HepG2 (cell line): ENCODE results near the gene ZMYND8. TPM values are rescaled to one million over a fixed set of nuclear protein-coding genes. Genes with fewer than 3 reads are reported as not detected.

Source experiments
- PAWR ChIP-seq: sonication (generic); formaldehyde crosslinking; IDR thresholded peaks from 2 replicates; pipeline ENCODE4 v1.4.0; 2020; ENCODE audit warnings: missing genetic modification reagents, mild to moderate bottlenecking, borderline replicate concordance
- SALL2 ChIP-seq: sonication (generic); formaldehyde crosslinking; IDR thresholded peaks from 2 replicates; pipeline ENCODE4 v1.8.1; 2023; ENCODE audit warnings: mild to moderate bottlenecking, missing genetic modification reagents, inconsistent platforms
- TEAD3 ChIP-seq: optimal IDR thresholded peaks from 2 replicates; pipeline ENCODE3; 2016; ENCODE audit warnings: borderline replicate concordance
- ZFY ChIP-seq: sonication (generic); formaldehyde crosslinking; IDR thresholded peaks from 2 replicates; pipeline ENCODE4 v1.4.0; 2020; ENCODE audit warnings: missing genetic modification reagents
- polyA plus RNA-seq, 8 experiments: library from polyadenylated mRNA; depleted of rRNA in 3 of 8; stranded (reverse) in 7 of 8; unstranded in 1 of 8; fragments of >200 nt; fragmentation: Illumina TruSeq in 4 of 8; extraction: Trizol in 4 of 8; gene quantifications; 2 replicates each; pipeline versions ENCODE4 v1.2.1 to v1.2.3, GENCODE V29; 2011 to 2016; ENCODE audit warnings: low read depth in 4 of 8, missing spikeins in 1 of 8, mixed read lengths in 1 of 8; ENCODE audit not compliant: insufficient read depth in 1 of 8
- total RNA-seq, 5 experiments: library from RNA; depleted of rRNA; stranded (reverse); fragments of >200 nt; fragmentation: Illumina TruSeq; extraction: Trizol; gene quantifications; 2 replicates each; pipeline ENCODE4 v1.2.3, GENCODE V29; 2016; ENCODE audit warnings: low read depth in 1 of 5
- TF ChIP-seq, protein P1 (sequence below): IDR thresholded peaks from 2 replicates; pipeline ENCODE4 v1.6.1; 2012; ENCODE audit warnings: low read depth, low read length, improper control_type of control experiment
- TF ChIP-seq, protein P2 (sequence below): sonication (generic); formaldehyde crosslinking; IDR thresholded peaks from 2 replicates; pipeline ENCODE4 v1.8.1; 2023; ENCODE audit warnings: mild to moderate bottlenecking, missing genetic modification reagents
- TF ChIP-seq, protein P3 (sequence below): IDR thresholded peaks from 2 replicates; pipeline ENCODE4 v1.6.1; 2016; ENCODE audit warnings: low read depth, control low read depth

ZMYND8 gene
- total and polyA plus RNA-seq, 2 of the 13 experiments (the other 11 are each of a cell fraction or from before 2014, with no cell fraction given), result 53.9 to 84.7 TPM

DNA sequence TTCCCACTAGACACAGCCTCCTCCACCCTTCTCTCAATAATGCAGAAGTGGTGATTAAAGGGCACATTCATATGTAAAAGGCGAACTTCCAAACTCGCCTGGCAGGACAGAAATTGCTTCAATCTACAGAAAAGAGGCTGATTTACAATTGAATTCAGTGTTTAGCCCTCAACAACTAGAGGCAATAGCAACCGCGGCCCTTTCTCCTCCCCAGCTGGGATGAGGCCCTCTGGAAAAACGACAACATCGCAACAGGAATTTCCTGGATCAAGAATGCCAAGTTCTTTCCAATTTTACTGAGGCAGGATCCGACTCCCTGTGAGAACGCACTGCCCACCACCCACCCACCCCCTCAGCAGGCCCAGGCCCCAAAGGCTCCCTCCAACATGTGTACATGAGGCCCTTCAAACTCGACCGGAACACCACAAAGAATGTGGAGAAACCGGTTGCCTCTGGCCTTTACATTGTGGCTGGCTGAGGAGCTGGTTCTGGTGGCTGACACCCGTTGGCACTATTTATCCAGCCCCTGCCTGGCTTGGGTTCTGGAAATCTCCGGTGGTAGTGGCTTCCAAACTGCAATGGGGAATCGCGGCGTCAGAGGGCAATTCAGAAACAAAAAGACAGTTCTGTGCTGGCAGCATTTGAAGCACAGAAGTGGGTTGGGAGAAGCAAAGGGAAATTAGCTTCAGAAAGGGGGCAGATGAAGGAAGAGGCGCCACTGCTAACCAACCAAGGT is 36.8 kb downstream of the ZMYND8 start (continued):
- TF ChIP-seq TEAD3 (CRISPR knock-in tag) (peak; percentile 18), PAWR (CRISPR knock-in tag) (0 out of 2 replicates have a peak, but pooled peaks have one; percentile 47), ZFY (CRISPR knock-in tag) (0 out of 2 replicates have a peak, but pooled peaks have one; percentile 4), SALL2 (CRISPR knock-in tag) (no peak)
- TF ChIP-seq, protein P1, sequence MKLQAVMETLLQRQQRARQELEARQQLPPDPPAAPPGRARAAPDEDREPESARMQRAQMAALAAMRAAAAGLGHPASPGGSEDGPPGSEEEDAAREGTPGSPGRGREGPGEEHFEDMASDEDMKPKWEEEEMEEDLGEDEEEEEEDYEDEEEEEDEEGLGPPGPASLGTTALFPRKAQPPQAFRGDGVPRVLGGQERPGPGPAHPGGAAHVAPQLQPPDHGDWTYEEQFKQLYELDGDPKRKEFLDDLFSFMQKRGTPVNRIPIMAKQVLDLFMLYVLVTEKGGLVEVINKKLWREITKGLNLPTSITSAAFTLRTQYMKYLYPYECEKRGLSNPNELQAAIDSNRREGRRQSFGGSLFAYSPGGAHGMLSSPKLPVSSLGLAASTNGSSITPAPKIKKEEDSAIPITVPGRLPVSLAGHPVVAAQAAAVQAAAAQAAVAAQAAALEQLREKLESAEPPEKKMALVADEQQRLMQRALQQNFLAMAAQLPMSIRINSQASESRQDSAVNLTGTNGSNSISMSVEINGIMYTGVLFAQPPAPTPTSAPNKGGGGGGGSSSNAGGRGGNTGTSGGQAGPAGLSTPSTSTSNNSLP, result no peak
- TF ChIP-seq, protein P2, sequence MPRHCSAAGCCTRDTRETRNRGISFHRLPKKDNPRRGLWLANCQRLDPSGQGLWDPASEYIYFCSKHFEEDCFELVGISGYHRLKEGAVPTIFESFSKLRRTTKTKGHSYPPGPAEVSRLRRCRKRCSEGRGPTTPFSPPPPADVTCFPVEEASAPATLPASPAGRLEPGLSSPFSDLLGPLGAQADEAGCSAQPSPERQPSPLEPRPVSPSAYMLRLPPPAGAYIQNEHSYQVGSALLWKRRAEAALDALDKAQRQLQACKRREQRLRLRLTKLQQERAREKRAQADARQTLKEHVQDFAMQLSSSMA, result no peak
- TF ChIP-seq, protein P3, sequence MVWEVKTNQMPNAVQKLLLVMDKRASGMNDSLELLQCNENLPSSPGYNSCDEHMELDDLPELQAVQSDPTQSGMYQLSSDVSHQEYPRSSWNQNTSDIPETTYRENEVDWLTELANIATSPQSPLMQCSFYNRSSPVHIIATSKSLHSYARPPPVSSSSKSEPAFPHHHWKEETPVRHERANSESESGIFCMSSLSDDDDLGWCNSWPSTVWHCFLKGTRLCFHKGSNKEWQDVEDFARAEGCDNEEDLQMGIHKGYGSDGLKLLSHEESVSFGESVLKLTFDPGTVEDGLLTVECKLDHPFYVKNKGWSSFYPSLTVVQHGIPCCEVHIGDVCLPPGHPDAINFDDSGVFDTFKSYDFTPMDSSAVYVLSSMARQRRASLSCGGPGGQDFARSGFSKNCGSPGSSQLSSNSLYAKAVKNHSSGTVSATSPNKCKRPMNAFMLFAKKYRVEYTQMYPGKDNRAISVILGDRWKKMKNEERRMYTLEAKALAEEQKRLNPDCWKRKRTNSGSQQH, result peak; percentile 59; the same call in 1 of the 2 replicates
